Measurements from ENCODE around the gene MAP6.

Gene MAP6

DNA sequence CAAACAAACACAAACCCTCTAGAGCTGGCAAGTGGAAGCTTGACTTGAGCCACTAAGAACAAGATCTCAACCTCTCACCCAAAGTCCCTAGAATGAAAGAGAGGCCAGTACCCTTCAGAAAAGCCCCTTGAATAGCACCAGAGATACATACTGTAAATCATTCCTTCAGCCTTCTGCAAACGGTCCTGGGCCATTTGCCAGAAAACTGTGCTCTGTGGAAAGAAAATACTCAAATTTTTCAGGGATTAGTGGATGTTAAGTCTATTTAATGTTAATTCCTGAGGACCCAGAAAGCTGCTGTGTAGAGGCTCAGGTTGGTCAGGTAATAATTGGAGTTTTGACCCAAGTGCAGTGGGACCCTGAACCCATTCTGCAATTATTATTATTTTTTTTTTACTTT, 89.9 kb downstream of the MAP6 start:
- no peak for TF ChIP-seq CTCF (IDR thresholded peaks at IDR 0.05; ENCODE audit: borderline replicate concordance, control extremely low read depth, extremely low read depth, insufficient read depth, missing control alignments)
- DNase-seq (ENCODE audit: low spot score), result no peak
- in situ Hi-C loops (cut with MboI; ENCODE audit: low sequenced_read_pairs, unreplicated experiment), result no loop called here

GRCh38 chr11:75577207-75577606, 91.6 kb downstream of the MAP6 start:
- peak; percentile 17 for TF ChIP-seq CTCF (IDR thresholded peaks at IDR 0.05; ENCODE audit: borderline replicate concordance, control extremely low read depth, extremely low read depth, insufficient read depth, missing control alignments)
- no peak for DNase-seq (ENCODE audit: low spot score)
- in situ Hi-C loops (cut with MboI; ENCODE audit: low sequenced_read_pairs, unreplicated experiment), result no loop called here

GRCh38 chr11:75576499-75576918, 92.3 kb downstream of the MAP6 start:
- peak; percentile 70 for DNase-seq (ENCODE audit: low spot score)
- in situ Hi-C loops (cut with MboI; ENCODE audit: low sequenced_read_pairs, unreplicated experiment), result no loop called here
- no peak for TF ChIP-seq CTCF (IDR thresholded peaks at IDR 0.05; ENCODE audit: borderline replicate concordance, control extremely low read depth, extremely low read depth, insufficient read depth, missing control alignments)

GRCh38 chr11:75576017-75576416, 92.8 kb downstream of the MAP6 start:
- DNase-seq (ENCODE audit: low spot score), result no peak
- no peak for TF ChIP-seq CTCF (IDR thresholded peaks at IDR 0.05; ENCODE audit: borderline replicate concordance, control extremely low read depth, extremely low read depth, insufficient read depth, missing control alignments)
- in situ Hi-C loops (cut with MboI; ENCODE audit: low sequenced_read_pairs, unreplicated experiment), result no loop called here

GRCh38 chr11:75574698-75575602, 93.9 kb downstream of the MAP6 start:
- in situ Hi-C loops (cut with MboI; ENCODE audit: low sequenced_read_pairs, unreplicated experiment), result no loop called here
- no peak for DNase-seq (ENCODE audit: low spot score)
- TF ChIP-seq CTCF (IDR thresholded peaks at IDR 0.05; ENCODE audit: borderline replicate concordance, control extremely low read depth, extremely low read depth, insufficient read depth, missing control alignments), result no peak

GRCh38 chr11:75572744-75573143, 96.1 kb downstream of the MAP6 start:
- DNase-seq (ENCODE audit: low spot score), result no peak
- no peak for TF ChIP-seq CTCF (IDR thresholded peaks at IDR 0.05; ENCODE audit: borderline replicate concordance, control extremely low read depth, extremely low read depth, insufficient read depth, missing control alignments)
- in situ Hi-C loops (cut with MboI; ENCODE audit: low sequenced_read_pairs, unreplicated experiment), result no loop called here

All from GM13976 (cell line).